Measurements from ENCODE around the gene ADRA2C.

Gene ADRA2C

DNA sequence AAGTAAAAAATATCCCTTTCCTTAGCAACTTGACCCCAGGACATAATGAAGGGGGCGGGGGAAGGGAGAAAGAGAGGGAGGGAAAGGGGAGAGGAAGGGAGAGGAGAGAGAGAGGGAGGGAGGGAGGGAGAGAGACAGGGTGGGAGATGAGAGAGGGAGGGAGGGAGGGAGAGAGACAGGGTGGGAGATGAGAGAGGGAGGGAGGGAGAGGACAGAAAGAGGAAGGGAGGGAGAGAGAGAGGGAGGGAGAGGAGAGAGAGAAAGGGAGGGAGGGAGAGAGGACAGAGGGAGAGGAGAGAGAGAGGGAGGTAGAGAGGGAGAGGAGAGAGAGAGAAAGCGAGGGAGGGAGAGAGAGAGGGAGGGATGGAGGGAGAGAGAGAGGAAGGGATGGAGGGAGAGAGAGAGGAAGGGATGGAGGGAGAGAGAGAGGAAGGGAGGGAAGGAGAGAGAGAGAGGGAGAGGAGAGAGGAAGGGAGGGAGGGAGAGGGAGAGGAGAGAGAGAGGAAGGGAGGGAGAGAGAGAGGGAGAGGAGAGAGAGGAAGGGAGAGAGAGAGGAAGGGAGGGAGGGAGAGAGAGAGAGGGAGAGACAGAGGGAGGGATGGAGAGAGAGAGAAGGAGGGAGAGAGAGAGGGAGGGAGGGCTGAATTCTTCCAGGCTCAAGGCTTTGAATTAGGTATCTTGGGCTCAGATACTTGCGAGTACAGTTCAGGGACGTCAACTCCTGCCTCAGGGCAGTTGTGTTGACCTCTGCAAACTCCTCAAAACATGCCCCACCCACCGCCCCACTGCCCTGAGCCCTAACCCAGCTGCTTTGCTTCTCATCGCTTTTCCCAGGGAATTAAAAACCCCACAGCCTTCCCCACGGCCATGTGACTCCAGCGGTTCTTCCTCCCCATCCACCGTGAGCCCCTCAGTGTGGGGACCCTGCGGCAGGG lies 40.0 kb upstream of the ADRA2C start:
- peaks cover 0 to 6% of the 10 kb centered on the region in 2 donors for H3K4me1 Mint-ChIP-seq (ENCODE audit: low read depth in 2 of 2)
- H3K27ac Mint-ChIP-seq = no peak overlapping the region
- H3K36me3 Mint-ChIP-seq (ENCODE audit: insufficient read depth) = no peaks in the 10 kb centered on the region
- no peaks in the 10 kb centered on the region for H3K9me3 Mint-ChIP-seq
- H3K27me3 Mint-ChIP-seq = peaks cover 29 to 36% of the 10 kb centered on the region in 2 donors
- no peak for ATAC-seq (replicated peaks)
- H3K4me3 Mint-ChIP-seq = no peak overlapping the region
- DNase-seq = no peak

- Mint-ChIP-seq H3K4me3 (no peak overlapping the region), H3K9me3 (no peaks in the 10 kb centered on the region), H3K36me3 (ENCODE audit: insufficient read depth) (no peaks in the 10 kb centered on the region), H3K27me3 (peaks cover 29 to 33% of the 10 kb centered on the region in 2 donors), H3K27ac (no peak overlapping the region), H3K4me1 (ENCODE audit: low read depth in 2 of 2) (peaks cover 0 to 6% of the 10 kb centered on the region in 2 donors)
- DNase-seq = no peak
- ATAC-seq (replicated peaks) = no peak
Observed at GRCh38 chr4:3727847-3728469, 38.2 kb upstream of the ADRA2C start.

GRCh38 chr4:3729188-3729881 lies 36.9 kb upstream of the ADRA2C start:
- H3K36me3 Mint-ChIP-seq (ENCODE audit: insufficient read depth) = no peaks in the 10 kb centered on the region
- peaks cover 0 to 5% of the 10 kb centered on the region in 2 donors for H3K4me1 Mint-ChIP-seq (ENCODE audit: low read depth in 2 of 2)
- no peaks in the 10 kb centered on the region for H3K9me3 Mint-ChIP-seq
- ATAC-seq (replicated peaks) (no peak), DNase-seq (no peak)
- H3K27me3 Mint-ChIP-seq = peaks cover 25 to 43% of the 10 kb centered on the region in 2 donors
- H3K4me3 Mint-ChIP-seq = no peak overlapping the region
- no peak overlapping the region for H3K27ac Mint-ChIP-seq

- Mint-ChIP-seq H3K27me3 (peaks cover 20 to 43% of the 10 kb centered on the region in 2 donors), H3K27ac (no peak overlapping the region), H3K4me1 (ENCODE audit: low read depth in 2 of 2) (no peaks in the 10 kb centered on the region), H3K36me3 (ENCODE audit: insufficient read depth) (no peaks in the 10 kb centered on the region), H3K4me3 (no peak overlapping the region), H3K9me3 (no peaks in the 10 kb centered on the region)
- no peak for DNase-seq
- ATAC-seq (replicated peaks) = no peak
Observed at GRCh38 chr4:3729882-3730226, 36.3 kb upstream of the ADRA2C start.

GRCh38 chr4:3730422-3731190 lies 35.6 kb upstream of the ADRA2C start:
- H3K36me3 Mint-ChIP-seq (ENCODE audit: insufficient read depth) = no peaks in the 10 kb centered on the region
- H3K9me3 Mint-ChIP-seq = no peaks in the 10 kb centered on the region
- H3K27me3 Mint-ChIP-seq = peaks cover 19 to 46% of the 10 kb centered on the region in 2 donors

GRCh38 chr4:3732076-3733028 lies 33.8 kb upstream of the ADRA2C start:
- no peak for DNase-seq
- ATAC-seq (replicated peaks) = no peak
- Mint-ChIP-seq H3K36me3 (ENCODE audit: insufficient read depth) (no peaks in the 10 kb centered on the region), H3K27ac (no peak overlapping the region), H3K4me3 (no peak overlapping the region), H3K4me1 (ENCODE audit: low read depth in 2 of 2) (no peaks in the 10 kb centered on the region), H3K27me3 (peaks cover 34 to 64% of the 10 kb centered on the region in 2 donors), H3K9me3 (no peaks in the 10 kb centered on the region)

More at GRCh38 chr4:3730422-3731190, 35.6 kb upstream of the ADRA2C start:
- ATAC-seq (replicated peaks) = no peak
- no peak for DNase-seq
- Mint-ChIP-seq H3K4me1 (ENCODE audit: low read depth in 2 of 2) (no peaks in the 10 kb centered on the region), H3K4me3 (no peak overlapping the region), H3K27ac (no peak overlapping the region)

DNA sequence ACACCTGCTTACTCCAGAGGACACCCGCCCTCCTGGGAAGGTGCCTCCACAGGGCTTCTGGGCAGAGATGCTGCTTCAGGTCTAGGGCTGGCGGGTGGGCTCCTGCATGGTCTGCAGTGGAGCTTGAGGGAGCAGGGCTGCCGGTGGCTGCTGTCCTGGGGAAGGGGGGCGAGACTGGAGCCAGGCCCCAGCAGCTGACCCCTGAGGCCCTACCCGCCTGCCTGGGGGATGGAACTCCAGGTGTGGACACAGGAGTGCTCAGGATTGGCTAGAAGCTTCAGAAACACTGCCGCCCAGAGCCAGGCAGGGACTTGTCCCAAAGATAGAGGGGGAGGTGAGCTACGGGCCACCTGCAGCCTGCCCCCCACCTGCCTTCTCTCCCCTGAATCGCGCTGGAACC lies 33.0 kb upstream of the ADRA2C start:
- H3K4me1 Mint-ChIP-seq (ENCODE audit: low read depth in 2 of 2) = no peaks in the 10 kb centered on the region
- no peaks in the 10 kb centered on the region for H3K36me3 Mint-ChIP-seq (ENCODE audit: insufficient read depth)
- no peak overlapping the region for H3K27ac Mint-ChIP-seq
- peaks cover 42 to 72% of the 10 kb centered on the region in 2 donors for H3K27me3 Mint-ChIP-seq
- H3K4me3 Mint-ChIP-seq = no peak overlapping the region
- H3K9me3 Mint-ChIP-seq = no peaks in the 10 kb centered on the region
- ATAC-seq (replicated peaks) (no peak), DNase-seq (no peak)

DNA sequence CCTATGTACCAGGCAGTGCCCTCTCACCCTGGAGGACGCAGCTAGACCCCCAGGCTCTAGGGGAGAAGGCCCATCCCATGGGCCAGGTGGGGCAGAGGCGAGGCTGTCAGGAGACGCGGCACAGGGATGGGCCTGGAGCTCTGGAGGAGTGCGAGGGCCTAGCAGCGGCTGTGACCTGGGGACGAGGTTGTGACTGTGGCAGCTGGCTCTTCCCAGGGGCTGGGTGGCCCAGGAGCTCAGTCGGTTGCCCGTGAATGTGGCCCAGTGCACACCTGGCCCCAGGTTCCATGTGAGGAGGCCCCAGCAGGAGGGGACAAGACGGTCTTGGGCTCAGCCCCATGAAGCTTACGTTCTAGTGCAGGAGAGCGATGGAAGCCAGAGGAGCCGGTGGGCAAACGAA lies 31.0 kb upstream of the ADRA2C start:
- Mint-ChIP-seq H3K36me3 (ENCODE audit: insufficient read depth) (no peaks in the 10 kb centered on the region), H3K4me3 (no peak overlapping the region), H3K27me3 (peaks cover 40 to 73% of the 10 kb centered on the region in 2 donors), H3K9me3 (no peaks in the 10 kb centered on the region), H3K4me1 (ENCODE audit: low read depth in 2 of 2) (no peaks in the 10 kb centered on the region), H3K27ac (no peak overlapping the region)
- DNase-seq = no peak
- ATAC-seq (replicated peaks) = no peak

DNA sequence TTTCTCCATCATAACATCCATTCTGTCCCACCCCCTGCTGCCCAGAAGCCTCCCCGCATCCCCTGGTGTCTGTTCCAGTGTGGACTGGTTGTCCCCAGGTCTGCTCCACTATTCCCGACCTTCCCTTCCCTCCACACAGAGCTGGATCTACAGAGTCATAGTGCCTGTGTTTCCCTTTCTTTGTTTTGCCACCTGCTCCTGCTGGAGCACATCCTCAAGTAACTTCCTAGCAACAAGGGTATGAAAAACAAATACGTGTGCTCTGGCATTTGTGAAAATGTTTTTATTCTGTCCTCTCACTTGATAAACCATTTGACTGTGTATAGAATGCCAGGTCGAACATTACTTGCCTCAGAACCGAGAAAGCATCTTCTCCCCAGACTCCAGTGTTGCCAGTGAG lies 29.9 kb upstream of the ADRA2C start:
- H3K27me3 Mint-ChIP-seq = peaks cover 50 to 83% of the 10 kb centered on the region in 2 donors
- no peaks in the 10 kb centered on the region for H3K9me3 Mint-ChIP-seq
- H3K27ac Mint-ChIP-seq = no peak overlapping the region
- no peak overlapping the region for H3K4me3 Mint-ChIP-seq
- H3K36me3 Mint-ChIP-seq (ENCODE audit: insufficient read depth) = no peaks in the 10 kb centered on the region
- no peaks in the 10 kb centered on the region for H3K4me1 Mint-ChIP-seq (ENCODE audit: low read depth in 2 of 2)
- no peak for DNase-seq
- no peak for ATAC-seq (replicated peaks)

DNA sequence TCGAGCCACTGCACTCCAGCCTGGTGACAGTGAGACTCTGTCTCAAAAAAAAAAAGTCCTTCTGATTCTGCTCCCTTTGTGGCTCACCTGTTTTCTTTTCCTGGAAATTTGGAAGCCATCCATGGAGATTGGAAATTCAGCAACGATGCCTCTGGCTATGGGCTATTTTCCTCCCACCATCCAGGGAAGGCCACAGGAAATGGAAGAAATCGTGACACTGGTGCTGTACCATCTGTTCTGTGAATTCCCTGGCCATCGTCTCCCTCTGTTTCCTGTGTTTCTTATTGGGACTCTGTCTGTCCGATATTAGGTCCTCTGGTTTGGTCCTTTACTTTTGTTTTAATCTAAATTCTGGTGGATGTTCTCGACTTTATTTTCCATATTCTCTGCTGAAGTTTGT lies 29.4 kb upstream of the ADRA2C start:
- Mint-ChIP-seq H3K36me3 (ENCODE audit: insufficient read depth) (no peaks in the 10 kb centered on the region), H3K4me3 (no peak overlapping the region), H3K27me3 (peaks cover 53 to 87% of the 10 kb centered on the region in 2 donors), H3K4me1 (ENCODE audit: low read depth in 2 of 2) (no peaks in the 10 kb centered on the region), H3K9me3 (no peaks in the 10 kb centered on the region), H3K27ac (no peak overlapping the region)
- no peak for ATAC-seq (replicated peaks)
- no peak for DNase-seq

DNA sequence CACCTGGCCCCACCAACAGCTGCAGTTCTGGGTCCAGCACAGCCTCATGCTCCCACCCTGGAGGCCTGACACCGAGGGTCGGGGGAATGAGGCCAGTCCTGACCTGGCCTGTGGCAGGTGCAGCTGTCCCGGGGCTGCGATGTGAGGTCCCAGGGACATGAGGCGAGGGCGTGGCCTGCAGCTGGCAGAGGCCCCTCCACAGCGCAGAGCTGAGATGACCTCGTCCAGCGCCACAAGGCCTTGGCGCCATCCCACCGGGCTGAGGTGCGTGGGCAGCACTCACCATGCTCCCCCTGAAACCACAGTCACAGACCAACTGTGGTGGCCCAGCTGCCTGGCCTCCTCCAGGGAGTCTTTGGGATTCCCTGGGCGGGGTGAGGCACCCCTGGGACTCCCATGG lies 26.6 kb upstream of the ADRA2C start:
- H3K4me3 Mint-ChIP-seq = no peak overlapping the region
- H3K27ac Mint-ChIP-seq = no peak overlapping the region
- ATAC-seq (replicated peaks) (no peak), DNase-seq (no peak)
- peaks cover 0 to 3% of the 10 kb centered on the region in 2 donors for H3K9me3 Mint-ChIP-seq
- no peaks in the 10 kb centered on the region for H3K4me1 Mint-ChIP-seq (ENCODE audit: low read depth in 2 of 2)
- peaks cover 71 to 93% of the 10 kb centered on the region in 2 donors for H3K27me3 Mint-ChIP-seq
- H3K36me3 Mint-ChIP-seq (ENCODE audit: insufficient read depth) = no peaks in the 10 kb centered on the region

- DNase-seq (no peak), ATAC-seq (replicated peaks) (no peak)
- H3K9me3 Mint-ChIP-seq = peaks cover 0 to 3% of the 10 kb centered on the region in 2 donors
- no peak overlapping the region for H3K4me3 Mint-ChIP-seq
- no peaks in the 10 kb centered on the region for H3K36me3 Mint-ChIP-seq (ENCODE audit: insufficient read depth)
- no peaks in the 10 kb centered on the region for H3K4me1 Mint-ChIP-seq (ENCODE audit: low read depth in 2 of 2)
- peaks cover 78 to 93% of the 10 kb centered on the region in 2 donors for H3K27me3 Mint-ChIP-seq
- no peak overlapping the region for H3K27ac Mint-ChIP-seq
Observed at GRCh38 chr4:3740256-3740655, 25.9 kb upstream of the ADRA2C start.
